ENCODE results near the gene PNRC2.
"Not testable (repeated sequence)": the region's sequence is repeated elsewhere in the genome, so short reads cannot be mapped to it uniquely, and the experiment has no call there.

PNRC2 gene

GRCh38 chr1:23957096-23957495, 2.5 kb upstream of the PNRC2 start:
- no peak for DNase-seq

- peak; percentile 61 for DNase-seq
These were observed 1.4 kb upstream of the PNRC2 start for GRCh38 chr1:23958040-23958809.

GRCh38 chr1:23958810-23959460, 693 bp upstream of the PNRC2 start:
- DNase-seq, result peak; percentile 98

- no peak for DNase-seq
These were observed 828 bp downstream of the PNRC2 start for GRCh38 chr1:23960291-23961020.

GRCh38 chr1:23963617-23964234, 4.1 kb downstream of the PNRC2 start:
- DNase-seq, result peak; percentile 43

- peak; percentile 50 for DNase-seq
These were observed 4.6 kb downstream of the PNRC2 start for GRCh38 chr1:23964235-23964668.

- peak; percentile 88 for DNase-seq
These were observed 5.4 kb downstream of the PNRC2 start for GRCh38 chr1:23964790-23965740.

GRCh38 chr1:23966973-23967493, 7.4 kb downstream of the PNRC2 start:
- no peak for DNase-seq

- no peak for DNase-seq
These were observed 8.2 kb downstream of the PNRC2 start for GRCh38 chr1:23967871-23968270.

GRCh38 chr1:23977187-23977853, 17.7 kb downstream of the PNRC2 start:
- no peak for DNase-seq

- no peak for DNase-seq
These were observed 18.2 kb downstream of the PNRC2 start for GRCh38 chr1:23977854-23978191.

- DNase-seq, result peak; percentile 29
These were observed 19.2 kb downstream of the PNRC2 start for GRCh38 chr1:23978805-23979204.

- DNase-seq, result peak; percentile 62
These were observed 19.8 kb downstream of the PNRC2 start for GRCh38 chr1:23979387-23979880.

GRCh38 chr1:23979881-23980727, 20.5 kb downstream of the PNRC2 start, which contains the start of gene SRSF10:
SRSF10 (minus strand) TSS chr1:23980327; CDS start chr1:23980255, 72 bp downstream.
- DNase-seq, result peak; percentile 99

- peak; percentile 81 for DNase-seq
These were observed 21.1 kb downstream of the PNRC2 start for GRCh38 chr1:23980728-23981070.

GRCh38 chr1:23984417-23985186, 25.0 kb downstream of the PNRC2 start:
- DNase-seq, result no peak

GRCh38 chr1:23987038-23987437, 27.4 kb downstream of the PNRC2 start:
- DNase-seq, result not testable (repeated sequence)

- DNase-seq, result no peak
These were observed 29.6 kb downstream of the PNRC2 start for GRCh38 chr1:23989263-23989662.

GRCh38 chr1:23992011-23992410, 32.4 kb downstream of the PNRC2 start:
- DNase-seq, result not testable (repeated sequence)
